Fibroblast of pulmonary artery (primary cell): ENCODE measurements around the gene CEND1.
A peak's percentile ranks its signal among the peaks of the same experiment; 100 is the strongest.

Experiments used
- DNase-seq: peaks from one replicate; pipeline ENCODE4 v3.0.0-alpha.2; 2010; ENCODE audit warnings: low read depth
- H3K4me3 ChIP-seq: replicated peaks from 2 replicates; pipeline ENCODE4 v1.5.1; 2011; ENCODE audit warnings: low read depth, mild to moderate bottlenecking, control low read depth, low read length, moderate library complexity
- TF ChIP-seq, protein P1 (sequence below): IDR thresholded peaks from 2 replicates; pipeline ENCODE4 v1.5.1; 2011; ENCODE audit warnings: mild to moderate bottlenecking, control low read depth, low read length, inconsistent platforms; ENCODE audit errors: missing control alignments

Gene CEND1

DNA sequence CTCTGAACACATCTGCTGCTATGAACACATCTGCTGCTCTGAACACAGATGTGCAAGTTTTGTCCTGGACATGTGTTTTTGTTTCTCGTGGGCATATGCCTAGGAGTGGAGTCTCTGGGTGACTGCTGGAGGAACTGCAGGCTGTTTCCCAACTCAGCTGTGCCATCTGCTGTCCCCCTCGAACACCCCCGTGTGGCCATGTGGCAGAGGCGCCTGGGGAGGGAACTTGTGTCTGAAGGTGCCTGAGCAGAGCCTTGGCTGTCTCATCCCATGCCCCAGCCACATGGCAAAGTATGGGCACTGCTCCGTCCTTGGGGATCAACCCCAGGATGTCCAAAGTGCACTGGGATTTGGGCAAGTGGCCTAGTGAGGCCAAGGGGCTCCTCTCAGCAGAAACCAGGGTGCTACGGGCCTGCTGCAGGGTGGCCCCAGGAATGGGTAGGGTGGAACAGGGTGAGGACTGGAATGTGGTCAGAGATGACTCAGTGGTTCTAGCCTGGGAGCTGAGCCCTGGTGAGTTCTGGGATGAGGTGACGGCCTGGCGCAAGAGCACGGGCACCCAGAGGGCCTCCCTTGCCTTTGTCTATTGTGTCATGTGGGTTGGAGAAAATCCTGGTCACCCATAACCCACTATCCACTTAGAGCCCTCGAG lies 27.3 kb downstream of the CEND1 start:
- H3K4me3 ChIP-seq = no peak overlapping the region
- TF ChIP-seq, protein P1, sequence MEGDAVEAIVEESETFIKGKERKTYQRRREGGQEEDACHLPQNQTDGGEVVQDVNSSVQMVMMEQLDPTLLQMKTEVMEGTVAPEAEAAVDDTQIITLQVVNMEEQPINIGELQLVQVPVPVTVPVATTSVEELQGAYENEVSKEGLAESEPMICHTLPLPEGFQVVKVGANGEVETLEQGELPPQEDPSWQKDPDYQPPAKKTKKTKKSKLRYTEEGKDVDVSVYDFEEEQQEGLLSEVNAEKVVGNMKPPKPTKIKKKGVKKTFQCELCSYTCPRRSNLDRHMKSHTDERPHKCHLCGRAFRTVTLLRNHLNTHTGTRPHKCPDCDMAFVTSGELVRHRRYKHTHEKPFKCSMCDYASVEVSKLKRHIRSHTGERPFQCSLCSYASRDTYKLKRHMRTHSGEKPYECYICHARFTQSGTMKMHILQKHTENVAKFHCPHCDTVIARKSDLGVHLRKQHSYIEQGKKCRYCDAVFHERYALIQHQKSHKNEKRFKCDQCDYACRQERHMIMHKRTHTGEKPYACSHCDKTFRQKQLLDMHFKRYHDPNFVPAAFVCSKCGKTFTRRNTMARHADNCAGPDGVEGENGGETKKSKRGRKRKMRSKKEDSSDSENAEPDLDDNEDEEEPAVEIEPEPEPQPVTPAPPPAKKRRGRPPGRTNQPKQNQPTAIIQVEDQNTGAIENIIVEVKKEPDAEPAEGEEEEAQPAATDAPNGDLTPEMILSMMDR = no peak
- peak; percentile 66 for DNase-seq

DNA sequence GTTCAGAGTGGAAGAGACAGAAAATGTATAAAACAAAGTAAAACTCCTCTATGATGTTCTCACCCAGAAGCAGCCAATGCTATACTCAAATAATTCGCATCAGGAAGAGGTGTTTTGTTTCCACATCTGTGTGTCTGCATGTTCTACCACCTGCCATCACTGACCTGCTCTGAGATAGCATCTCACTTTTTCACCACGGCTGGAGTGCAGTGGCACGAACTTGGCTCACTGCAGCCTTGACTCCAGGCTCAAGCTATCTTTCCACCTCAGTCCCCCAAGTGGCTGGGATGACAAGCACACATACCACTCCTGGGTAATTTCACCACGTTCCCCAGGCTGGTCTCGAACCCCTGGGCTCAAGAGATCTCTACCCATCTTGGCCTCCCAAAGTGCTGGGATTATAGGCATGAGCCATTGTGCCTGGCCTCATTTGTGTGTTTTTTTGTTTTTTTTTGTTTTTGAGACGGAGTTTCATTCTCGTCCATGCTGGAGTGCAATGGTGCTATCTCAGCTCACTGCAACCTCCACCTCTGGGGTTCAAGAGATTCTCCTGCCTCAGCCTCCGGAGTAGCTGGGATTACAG lies 28.3 kb downstream of the CEND1 start:
- no peak overlapping the region for H3K4me3 ChIP-seq
- TF ChIP-seq, protein P1 = no peak
- no peak for DNase-seq

GRCh38 chr11:760236-760635 lies 29.7 kb downstream of the CEND1 start:
- DNase-seq = no peak
- H3K4me3 ChIP-seq = no peak overlapping the region

GRCh38 chr11:749731-750130 lies 40.2 kb downstream of the CEND1 start:
- no peak overlapping the region for H3K4me3 ChIP-seq
- DNase-seq = no peak
- TF ChIP-seq, protein P1 = no peak

More at GRCh38 chr11:760236-760635, 29.7 kb downstream of the CEND1 start:
- TF ChIP-seq, protein P1 = no peak

DNA sequence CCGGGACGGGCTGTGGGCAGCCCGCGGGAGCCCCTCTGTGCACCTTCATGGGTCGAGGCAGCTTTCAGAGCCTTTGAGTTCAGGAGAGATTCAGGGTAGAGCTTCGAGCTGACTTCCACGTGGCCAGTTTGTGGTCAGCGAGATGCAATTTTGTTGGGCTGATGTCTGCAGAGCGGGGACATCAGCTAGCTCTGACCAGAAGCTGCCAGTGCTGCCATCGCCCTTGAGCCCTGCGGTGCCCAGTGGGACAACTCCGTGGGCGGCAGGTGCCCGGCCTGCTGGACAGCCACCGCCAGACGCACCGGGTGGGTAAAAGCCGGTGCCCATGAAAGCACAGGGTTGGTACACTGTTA lies 41.9 kb downstream of the CEND1 start:
- no peak for DNase-seq
- TF ChIP-seq, protein P1 = no peak
- peak overlapping the region; percentile 70 for H3K4me3 ChIP-seq

DNA sequence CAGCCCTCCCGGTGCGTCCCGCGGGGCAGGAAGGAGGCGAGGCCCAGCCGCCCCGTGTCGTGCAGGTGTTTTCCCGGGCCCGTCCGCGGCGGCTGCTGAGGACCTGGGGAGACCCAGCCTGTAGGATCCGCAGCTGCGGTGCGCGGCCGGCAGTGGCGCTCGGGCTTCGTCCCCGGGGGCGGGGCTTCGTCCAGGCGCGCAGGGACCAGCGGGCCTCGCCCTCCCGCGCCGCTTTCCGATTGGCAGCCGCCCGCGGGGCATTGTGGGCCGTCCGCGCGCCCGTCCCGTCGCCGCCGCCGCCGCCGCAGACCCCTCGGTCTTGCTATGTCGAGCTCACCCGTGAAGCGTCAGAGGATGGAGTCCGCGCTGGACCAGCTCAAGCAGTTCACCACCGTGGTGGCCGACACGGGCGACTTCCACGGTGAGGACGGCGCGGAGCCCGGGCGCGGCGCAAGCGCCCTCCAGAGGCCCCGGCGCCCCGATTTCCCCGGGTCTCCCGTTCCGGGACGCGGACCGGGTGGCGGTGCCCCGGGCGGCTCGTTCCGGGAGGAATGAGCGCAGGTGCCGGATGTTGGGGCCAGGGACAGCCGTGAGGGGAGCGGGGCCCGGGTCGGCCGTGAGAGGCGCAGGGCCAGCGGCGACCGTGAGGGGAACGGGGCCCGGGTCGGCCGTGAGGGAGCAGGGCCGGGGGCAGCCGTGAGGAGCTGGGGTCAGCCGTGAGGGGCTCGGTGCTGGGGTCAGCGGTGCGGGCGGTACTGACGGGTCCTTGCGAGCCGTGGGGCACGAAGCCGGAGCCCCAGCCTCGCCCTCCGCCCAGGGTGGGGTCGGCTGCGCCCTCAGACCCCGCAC lies 42.5 kb downstream of the CEND1 start, which contains the start of gene TALDO1:
Gene TALDO1 (plus strand): TSS at position 307 of the 849 bp plus-strand sequence. CDS start 18 bp downstream, at position 325.
- H3K4me3 ChIP-seq = peak within 1 kb of the TSS; percentile 70
- TF ChIP-seq, protein P1 = no peak
- peak; percentile 80 for DNase-seq
